ENCODE results near the gene FHAD1. TPM values are rescaled to one million over a fixed set of nuclear protein-coding genes. Genes with fewer than 3 reads are reported as not detected.

FHAD1 gene
- total RNA-seq, 4 donors from 2014 or later, result not detected

GRCh38 chr1:15407580-15407979 is 160.6 kb downstream of the FHAD1 start:
- TF ChIP-seq, protein P1, sequence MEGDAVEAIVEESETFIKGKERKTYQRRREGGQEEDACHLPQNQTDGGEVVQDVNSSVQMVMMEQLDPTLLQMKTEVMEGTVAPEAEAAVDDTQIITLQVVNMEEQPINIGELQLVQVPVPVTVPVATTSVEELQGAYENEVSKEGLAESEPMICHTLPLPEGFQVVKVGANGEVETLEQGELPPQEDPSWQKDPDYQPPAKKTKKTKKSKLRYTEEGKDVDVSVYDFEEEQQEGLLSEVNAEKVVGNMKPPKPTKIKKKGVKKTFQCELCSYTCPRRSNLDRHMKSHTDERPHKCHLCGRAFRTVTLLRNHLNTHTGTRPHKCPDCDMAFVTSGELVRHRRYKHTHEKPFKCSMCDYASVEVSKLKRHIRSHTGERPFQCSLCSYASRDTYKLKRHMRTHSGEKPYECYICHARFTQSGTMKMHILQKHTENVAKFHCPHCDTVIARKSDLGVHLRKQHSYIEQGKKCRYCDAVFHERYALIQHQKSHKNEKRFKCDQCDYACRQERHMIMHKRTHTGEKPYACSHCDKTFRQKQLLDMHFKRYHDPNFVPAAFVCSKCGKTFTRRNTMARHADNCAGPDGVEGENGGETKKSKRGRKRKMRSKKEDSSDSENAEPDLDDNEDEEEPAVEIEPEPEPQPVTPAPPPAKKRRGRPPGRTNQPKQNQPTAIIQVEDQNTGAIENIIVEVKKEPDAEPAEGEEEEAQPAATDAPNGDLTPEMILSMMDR (IDR thresholded peaks at IDR 0.05 in 4 of 5, conservative IDR thresholded peaks at IDR 0.05 in 1 of 5), result no peak
- TF ChIP-seq POLR2A (IDR thresholded peaks at IDR 0.05), result no peak
- intact Hi-C loops (cut with DNase I; ENCODE audit: low total_unique reads), result no loop called here
- Histone ChIP-seq H3K4me1 (peaks cover 5 to 12% of the 10 kb centered on the region in 2 donors), H3K36me3 (no peaks in the 10 kb centered on the region), H3K9me3 (no peaks in the 10 kb centered on the region), H3K27ac (peak overlapping the region in 1 of 4 donors; percentile 21), H3K4me3 (no peak overlapping the region), H3K27me3 (peaks cover 4 to 15% (median 11%) of the 10 kb centered on the region in 3 donors)
- no peak for ATAC-seq
- DNase-seq, result no peak
- in situ Hi-C loops (cut with MboI; ENCODE audit: low sequenced_read_pairs in 4 of 4), result no loop called here

- Histone ChIP-seq H3K9me3 (no peaks in the 10 kb centered on the region), H3K27me3 (peaks cover 4 to 15% (median 11%) of the 10 kb centered on the region in 3 donors), H3K36me3 (no peaks in the 10 kb centered on the region), H3K27ac (peak overlapping the region in 2 of 4 donors; percentile 42 to 56), H3K4me1 (peaks cover 5 to 12% of the 10 kb centered on the region in 2 donors), H3K4me3 (peak overlapping the region; percentile 61 to 69 (median 64))
- ATAC-seq (no peak), DNase-seq (no peak)
- no peak for TF ChIP-seq POLR2A (IDR thresholded peaks at IDR 0.05)
- TF ChIP-seq, protein P1 (IDR thresholded peaks at IDR 0.05 in 4 of 5, conservative IDR thresholded peaks at IDR 0.05 in 1 of 5), result no peak
- intact Hi-C loops (cut with DNase I; ENCODE audit: low total_unique reads), result no loop called here
- in situ Hi-C loops (cut with MboI; ENCODE audit: low sequenced_read_pairs in 4 of 4), result no loop called here
Observed at GRCh38 chr1:15408890-15409387, 161.9 kb downstream of the FHAD1 start.

DNA sequence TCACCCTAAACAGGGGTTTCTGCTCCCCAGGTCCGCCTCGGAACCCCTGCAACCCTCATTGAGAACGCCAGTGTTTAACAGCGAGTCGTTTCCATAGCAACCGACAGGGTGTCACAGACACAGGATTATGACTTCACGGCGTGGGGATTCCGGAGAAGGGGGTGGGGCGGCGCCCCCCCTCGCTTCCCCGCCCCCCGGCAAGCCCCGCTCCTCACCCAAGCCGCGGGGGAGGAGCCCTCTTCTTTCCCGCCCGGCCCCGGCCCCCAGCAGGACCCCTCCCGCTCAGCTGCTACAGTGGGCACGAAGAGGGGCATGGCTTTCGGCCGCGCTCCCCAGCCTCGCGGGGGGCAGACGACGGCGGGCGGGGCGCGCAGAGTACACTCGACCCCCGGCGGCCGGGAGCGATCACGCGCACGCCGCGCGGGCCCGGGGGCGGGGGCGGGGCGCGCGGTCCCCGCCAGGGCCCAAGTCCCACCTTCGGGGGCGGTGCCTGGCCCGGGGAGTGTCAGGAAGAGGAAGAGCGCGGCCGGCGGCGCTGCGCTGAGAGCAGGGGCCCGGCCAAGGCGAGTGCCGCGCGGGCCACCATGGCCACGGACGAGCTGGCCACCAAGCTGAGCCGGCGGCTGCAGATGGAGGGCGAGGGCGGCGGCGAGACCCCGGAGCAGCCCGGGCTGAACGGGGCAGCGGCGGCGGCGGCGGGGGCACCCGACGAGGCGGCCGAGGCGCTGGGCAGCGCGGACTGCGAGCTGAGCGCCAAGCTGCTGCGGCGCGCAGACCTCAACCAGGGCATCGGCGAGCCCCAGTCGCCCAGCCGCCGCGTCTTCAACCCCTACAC is 162.6 kb downstream of the FHAD1 start, which contains the start of gene EFHD2:
EFHD2 (plus strand) TSS at position 501 of the 835 bp plus-strand sequence; CDS start at position 585, 84 bp downstream.
- intact Hi-C loops (cut with DNase I; ENCODE audit: low total_unique reads) (no loop called here), in situ Hi-C loops (cut with MboI; ENCODE audit: low sequenced_read_pairs in 4 of 4) (no loop called here)
- H3K9me3 ChIP-seq, result no peaks in the 10 kb centered on the region
- peak; percentile 72 to 80 for ATAC-seq
- H3K36me3 ChIP-seq, result no peaks in the 10 kb centered on the region
- H3K27ac ChIP-seq, result peak within 1 kb of the TSS; percentile 10 to 56 (median 35)
- peaks cover 4 to 15% (median 11%) of the 10 kb centered on the region in 3 donors for H3K27me3 ChIP-seq
- H3K4me1 ChIP-seq, result peaks cover 5 to 12% of the 10 kb centered on the region in 2 donors
- DNase-seq, result peak; percentile 41 to 46
- peak; percentile 56 to 81 for TF ChIP-seq POLR2A (IDR thresholded peaks at IDR 0.05)
- TF ChIP-seq, protein P1 (IDR thresholded peaks at IDR 0.05 in 4 of 5, conservative IDR thresholded peaks at IDR 0.05 in 1 of 5), result no peak
- H3K4me3 ChIP-seq, result peak within 1 kb of the TSS; percentile 61 to 69 (median 64)

GRCh38 chr1:15410223-15410883 is 163.3 kb downstream of the FHAD1 start:
- ATAC-seq (no peak), DNase-seq (no peak)
- Histone ChIP-seq H3K9me3 (no peaks in the 10 kb centered on the region), H3K27me3 (peaks cover 4 to 15% (median 11%) of the 10 kb centered on the region in 3 donors), H3K4me3 (peak overlapping the region; percentile 61 to 69 (median 64)), H3K4me1 (peaks cover 5 to 12% of the 10 kb centered on the region in 2 donors), H3K27ac (peak overlapping the region; percentile 10 to 55 (median 32)), H3K36me3 (no peaks in the 10 kb centered on the region)
- TF ChIP-seq, protein P1 (IDR thresholded peaks at IDR 0.05 in 4 of 5, conservative IDR thresholded peaks at IDR 0.05 in 1 of 5), result no peak
- no peak for TF ChIP-seq POLR2A (IDR thresholded peaks at IDR 0.05)
- intact Hi-C loops (cut with DNase I; ENCODE audit: low total_unique reads) (no loop called here), in situ Hi-C loops (cut with MboI; ENCODE audit: low sequenced_read_pairs in 4 of 4) (no loop called here)
